Peyer's patch (tissue), 4 donors: ENCODE measurements around the gene NRG4. TPM values are rescaled to one million over a fixed set of nuclear protein-coding genes. Genes with fewer than 3 reads are reported as not detected.

Source experiments
- DNase-seq, 3 donors: peaks; one replicate each; pipeline ENCODE4 v3.0.0-alpha.2; 2017 to 2019
- H3K27ac ChIP-seq, 4 donors: fragments of 200-600 bp; sonication (generic); one replicate each; pipeline ENCODE4 v1.5.1; 2016 to 2019
- H3K27me3 ChIP-seq, 2 donors: fragments of 200-600 bp; sonication (generic); one replicate each; pipeline ENCODE4 v1.5.1; 2019
- H3K36me3 ChIP-seq, 3 donors: fragments of 200-600 bp; sonication (generic); one replicate each; pipeline ENCODE4 v1.5.1; 2016 to 2019
- H3K4me1 ChIP-seq, 4 donors: fragments of 200-600 bp; sonication (generic); one replicate each; pipeline ENCODE4 v1.5.1; 2016 to 2019
- H3K4me3 ChIP-seq, 4 donors: fragments of 200-600 bp; sonication (generic); 1 replicate in 3 of 4; 2 replicates in 1 of 4; pipeline ENCODE4 v1.5.1; 2016 to 2019; ENCODE audit warnings: mild to moderate bottlenecking in 1 of 4
- H3K9me3 ChIP-seq, 4 donors: fragments of 200-600 bp; sonication (generic); one replicate each; pipeline ENCODE4 v1.5.1; 2016 to 2019; ENCODE audit warnings: mild to moderate bottlenecking in 1 of 4
- POLR2A ChIP-seq, 2 donors: fragments of 450-650 bp; IDR thresholded peaks; one replicate each; pipeline ENCODE4 v1.5.1; 2017; ENCODE audit warnings: antibody characterized with exemption in 2 of 2, mild to moderate bottlenecking in 2 of 2, moderate library complexity in 2 of 2
- total RNA-seq, 4 donors: library from RNA; depleted of rRNA; stranded (reverse); fragments of >200 nt; gene quantifications; one replicate each; pipeline ENCODE4 v1.1.0, GENCODE V29; 2016
- TF ChIP-seq, protein P1 (sequence below), 6 experiments: fragments of 450-650 bp in 4 of 6; fragments of 200-600 bp in 2 of 6; sonication (generic) in 1 of 6; IDR thresholded peaks; one replicate each; pipeline ENCODE4 v1.5.1; 2017 to 2019; ENCODE audit warnings: antibody characterized with exemption in 6 of 6, mild to moderate bottlenecking in 3 of 6, moderate library complexity in 1 of 6

The NRG4 gene
- total RNA-seq, 4 donors from 2014 or later: not detected

DNA sequence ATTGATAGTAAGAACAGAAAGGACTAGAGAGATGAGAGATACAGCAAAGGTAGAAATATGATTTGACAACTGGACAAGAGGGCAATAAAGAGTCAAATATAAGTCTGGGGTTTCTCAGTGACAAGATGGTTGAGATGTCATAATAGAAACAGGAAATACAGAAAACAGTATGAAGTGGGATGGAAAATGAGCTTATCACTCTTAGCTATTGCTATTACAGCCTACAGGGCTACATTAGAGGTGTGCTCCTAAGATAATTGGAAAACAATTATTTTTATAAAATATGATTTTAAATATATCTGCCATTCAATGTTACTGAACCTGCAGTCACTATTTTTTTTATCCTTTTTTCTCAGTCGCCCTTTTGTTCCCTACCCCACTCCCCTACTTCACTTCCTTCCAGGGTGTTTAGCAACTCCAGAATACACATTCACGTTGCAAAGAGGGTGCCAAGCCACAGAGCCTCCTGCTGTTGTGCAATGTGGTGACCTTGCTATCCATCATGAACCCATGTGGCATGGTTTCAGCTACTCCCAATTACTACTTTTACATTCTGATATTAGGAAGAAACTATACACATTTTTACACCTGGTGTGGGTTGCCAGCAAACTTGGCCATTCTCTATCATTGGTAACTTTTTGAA lies 6.0 kb downstream of the NRG4 start:
- H3K9me3 ChIP-seq: no peaks in the 10 kb centered on the region
- H3K4me3 ChIP-seq: no peak overlapping the region
- H3K36me3 ChIP-seq: no peaks in the 10 kb centered on the region
- H3K27ac ChIP-seq: no peak overlapping the region
- no peak for TF ChIP-seq POLR2A (IDR thresholded peaks at IDR 0.05)
- TF ChIP-seq, protein P1, sequence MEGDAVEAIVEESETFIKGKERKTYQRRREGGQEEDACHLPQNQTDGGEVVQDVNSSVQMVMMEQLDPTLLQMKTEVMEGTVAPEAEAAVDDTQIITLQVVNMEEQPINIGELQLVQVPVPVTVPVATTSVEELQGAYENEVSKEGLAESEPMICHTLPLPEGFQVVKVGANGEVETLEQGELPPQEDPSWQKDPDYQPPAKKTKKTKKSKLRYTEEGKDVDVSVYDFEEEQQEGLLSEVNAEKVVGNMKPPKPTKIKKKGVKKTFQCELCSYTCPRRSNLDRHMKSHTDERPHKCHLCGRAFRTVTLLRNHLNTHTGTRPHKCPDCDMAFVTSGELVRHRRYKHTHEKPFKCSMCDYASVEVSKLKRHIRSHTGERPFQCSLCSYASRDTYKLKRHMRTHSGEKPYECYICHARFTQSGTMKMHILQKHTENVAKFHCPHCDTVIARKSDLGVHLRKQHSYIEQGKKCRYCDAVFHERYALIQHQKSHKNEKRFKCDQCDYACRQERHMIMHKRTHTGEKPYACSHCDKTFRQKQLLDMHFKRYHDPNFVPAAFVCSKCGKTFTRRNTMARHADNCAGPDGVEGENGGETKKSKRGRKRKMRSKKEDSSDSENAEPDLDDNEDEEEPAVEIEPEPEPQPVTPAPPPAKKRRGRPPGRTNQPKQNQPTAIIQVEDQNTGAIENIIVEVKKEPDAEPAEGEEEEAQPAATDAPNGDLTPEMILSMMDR (IDR thresholded peaks at IDR 0.05): no peak
- DNase-seq: no peak
- H3K4me1 ChIP-seq: no peaks in the 10 kb centered on the region
- H3K27me3 ChIP-seq: no peaks in the 10 kb centered on the region

DNA sequence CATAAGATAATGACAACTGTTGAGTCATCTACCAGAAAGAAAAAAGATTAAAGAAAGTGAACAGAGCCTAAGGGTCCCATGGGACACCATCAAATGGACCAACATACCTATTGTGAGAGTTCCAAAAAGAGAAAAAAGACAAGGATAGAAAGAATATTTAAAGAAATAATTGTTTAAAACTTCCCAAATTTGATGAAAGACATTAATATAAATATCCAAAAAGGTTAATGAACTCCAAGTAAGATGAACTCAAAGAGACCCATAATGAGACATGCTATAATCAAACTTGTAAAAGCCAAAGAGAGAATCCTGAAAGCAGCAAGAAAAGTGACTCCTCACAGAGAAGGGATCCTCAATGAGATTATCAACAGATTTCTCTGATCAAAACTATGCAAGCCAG lies 8.9 kb downstream of the NRG4 start:
- TF ChIP-seq POLR2A (IDR thresholded peaks at IDR 0.05): no peak
- TF ChIP-seq, protein P1 (IDR thresholded peaks at IDR 0.05): no peak
- no peaks in the 10 kb centered on the region for H3K4me1 ChIP-seq
- no peaks in the 10 kb centered on the region for H3K36me3 ChIP-seq
- H3K4me3 ChIP-seq: no peak overlapping the region
- no peaks in the 10 kb centered on the region for H3K27me3 ChIP-seq
- DNase-seq: no peak
- no peak overlapping the region for H3K27ac ChIP-seq
- H3K9me3 ChIP-seq: no peaks in the 10 kb centered on the region

DNA sequence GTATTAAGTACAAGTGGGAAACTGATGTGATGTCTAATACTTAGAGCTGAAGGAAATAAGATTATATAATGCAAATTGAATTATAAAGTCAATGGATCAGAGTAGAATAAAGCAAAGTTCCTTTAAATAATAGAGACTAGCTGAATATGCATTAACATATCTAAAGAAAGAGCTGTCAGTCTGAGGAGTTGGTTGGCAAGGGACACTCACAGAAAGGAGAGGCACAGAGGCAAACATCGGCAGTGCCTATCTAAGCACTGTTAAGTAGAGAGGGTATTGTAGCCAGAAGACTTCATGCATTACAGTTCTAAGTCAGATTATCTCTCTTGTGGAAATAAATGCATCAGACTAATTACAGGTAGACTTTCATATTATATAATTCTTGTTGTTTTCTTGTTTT lies 16.6 kb downstream of the NRG4 start:
- no peak overlapping the region for H3K4me3 ChIP-seq
- TF ChIP-seq, protein P1 (IDR thresholded peaks at IDR 0.05): no peak
- no peak for TF ChIP-seq POLR2A (IDR thresholded peaks at IDR 0.05)
- no peaks in the 10 kb centered on the region for H3K36me3 ChIP-seq
- no peaks in the 10 kb centered on the region for H3K4me1 ChIP-seq
- no peaks in the 10 kb centered on the region for H3K9me3 ChIP-seq
- H3K27ac ChIP-seq: no peak overlapping the region
- DNase-seq: no peak
- no peaks in the 10 kb centered on the region for H3K27me3 ChIP-seq

DNA sequence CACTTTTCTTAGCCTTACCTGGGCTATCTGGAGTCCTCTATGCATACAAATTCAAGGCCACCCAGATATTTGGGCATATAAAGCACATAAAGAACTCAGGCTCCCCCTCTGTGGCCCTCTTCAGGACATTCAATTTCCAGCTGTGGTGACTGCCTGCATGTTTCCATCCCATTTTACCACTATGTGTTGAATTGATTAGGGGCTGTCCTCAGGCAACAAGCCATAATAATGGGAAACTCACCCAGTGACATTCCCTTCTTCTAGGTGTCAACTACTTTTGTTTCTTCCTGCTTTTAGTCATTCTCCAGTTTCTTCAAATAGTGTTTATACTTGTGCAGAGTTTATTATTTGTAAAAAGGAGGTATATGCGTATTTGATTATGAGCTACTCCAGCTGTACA lies 18.0 kb downstream of the NRG4 start:
- TF ChIP-seq POLR2A (IDR thresholded peaks at IDR 0.05): no peak
- Histone ChIP-seq H3K9me3 (no peaks in the 10 kb centered on the region), H3K4me1 (no peaks in the 10 kb centered on the region)

DNA sequence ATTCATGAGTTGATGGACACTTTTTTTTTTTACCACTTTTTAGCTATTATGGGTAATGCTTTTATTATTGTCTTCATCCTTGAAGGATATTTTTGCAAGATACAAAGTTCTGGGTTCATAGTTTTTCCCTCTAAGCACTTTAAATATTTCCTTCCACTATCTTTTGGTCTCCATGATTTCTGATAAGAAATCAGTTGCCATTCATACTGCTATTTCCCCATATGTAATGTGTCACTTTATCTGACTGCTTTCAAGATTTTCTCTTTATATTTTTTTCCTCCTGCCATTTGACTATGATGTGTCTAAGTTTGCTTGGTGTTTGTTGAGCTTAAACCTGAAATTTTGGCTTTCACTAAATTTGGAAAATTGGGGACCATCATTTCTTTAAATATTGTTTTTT lies 19.3 kb downstream of the NRG4 start:
- H3K27me3 ChIP-seq: no peaks in the 10 kb centered on the region
- no peak for DNase-seq
- H3K27ac ChIP-seq: no peak overlapping the region
- no peak overlapping the region for H3K4me3 ChIP-seq
- no peaks in the 10 kb centered on the region for H3K9me3 ChIP-seq
- no peak for TF ChIP-seq POLR2A (IDR thresholded peaks at IDR 0.05)
- TF ChIP-seq, protein P1 (IDR thresholded peaks at IDR 0.05): no peak
- no peaks in the 10 kb centered on the region for H3K4me1 ChIP-seq
- no peaks in the 10 kb centered on the region for H3K36me3 ChIP-seq

More for the DNA sequence above, 18.0 kb downstream of the NRG4 start:
- H3K4me3 ChIP-seq: no peak overlapping the region
- no peak overlapping the region for H3K27ac ChIP-seq
- no peaks in the 10 kb centered on the region for H3K27me3 ChIP-seq
- no peaks in the 10 kb centered on the region for H3K36me3 ChIP-seq
- no peak for DNase-seq

DNA sequence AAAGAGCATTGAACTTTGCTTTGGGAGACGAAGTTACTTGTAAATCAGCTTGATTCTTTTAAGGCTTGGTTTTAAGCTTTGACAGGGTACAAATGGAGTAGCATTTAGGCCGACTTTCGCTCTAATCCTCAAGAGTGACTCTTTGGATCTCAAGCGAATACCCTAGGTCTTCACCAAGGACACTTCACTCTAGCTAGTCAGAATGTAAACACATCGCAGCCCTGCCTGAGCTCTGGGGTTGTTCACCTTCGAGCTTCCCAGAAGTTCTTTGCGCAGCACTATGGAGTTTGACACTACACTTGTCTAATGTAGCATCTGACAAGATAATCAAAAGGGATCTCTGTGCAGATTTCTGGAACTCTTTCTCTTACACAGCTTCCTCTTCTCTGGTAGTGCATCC lies 22.3 kb downstream of the NRG4 start:
- no peaks in the 10 kb centered on the region for H3K36me3 ChIP-seq
- H3K27me3 ChIP-seq: no peaks in the 10 kb centered on the region
- no peak overlapping the region for H3K4me3 ChIP-seq
- H3K9me3 ChIP-seq: no peaks in the 10 kb centered on the region
- no peak for TF ChIP-seq POLR2A (IDR thresholded peaks at IDR 0.05)
- H3K27ac ChIP-seq: no peak overlapping the region
- DNase-seq: no peak
- H3K4me1 ChIP-seq: no peaks in the 10 kb centered on the region

DNA sequence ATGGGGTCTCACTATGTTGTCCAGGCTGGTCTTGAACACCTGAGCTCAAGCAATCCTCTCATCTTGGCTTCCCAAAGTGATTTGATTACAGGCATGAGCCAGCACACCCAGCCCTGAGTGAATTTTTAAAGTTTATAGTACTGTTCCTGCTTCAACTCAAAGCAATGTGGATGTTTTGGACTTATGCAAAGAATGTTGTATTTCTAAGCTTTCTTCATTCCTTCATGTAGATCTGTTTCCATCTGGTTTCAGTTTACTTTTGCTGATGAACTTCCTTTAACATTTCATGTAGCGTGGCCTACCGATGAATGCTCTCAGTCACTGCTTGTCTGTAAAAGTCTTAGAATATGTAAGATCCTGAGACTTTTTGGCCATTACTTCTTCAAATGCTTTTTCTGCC lies 23.2 kb downstream of the NRG4 start:
- no peak for DNase-seq
- no peaks in the 10 kb centered on the region for H3K36me3 ChIP-seq
- H3K27ac ChIP-seq: no peak overlapping the region
- no peak overlapping the region for H3K4me3 ChIP-seq
- H3K9me3 ChIP-seq: no peaks in the 10 kb centered on the region
- H3K27me3 ChIP-seq: no peaks in the 10 kb centered on the region
- no peaks in the 10 kb centered on the region for H3K4me1 ChIP-seq
- TF ChIP-seq, protein P1 (IDR thresholded peaks at IDR 0.05): no peak
- no peak for TF ChIP-seq POLR2A (IDR thresholded peaks at IDR 0.05)
